HG03460 (cell line): ENCODE results near the gene CAPS2.

ENCODE experiments used
- ATAC-seq: cut with Tn5 transposase; IDR thresholded peaks from one replicate; pipeline ENCODE4 v1.9.1; 2021; ENCODE audit not compliant: unreplicated experiment

Gene CAPS2

GRCh38 chr12:75305412-75306332 is 24.5 kb downstream of the CAPS2 start:
- no peak for ATAC-seq

GRCh38 chr12:75302781-75303180 is 27.3 kb downstream of the CAPS2 start:
- no peak for ATAC-seq

- ATAC-seq, result no peak
Observed at GRCh38 chr12:75302225-75302624, 27.9 kb downstream of the CAPS2 start.

- ATAC-seq, result no peak
Observed at GRCh38 chr12:75294797-75295196, 35.3 kb downstream of the CAPS2 start.

GRCh38 chr12:75294336-75294735 is 35.8 kb downstream of the CAPS2 start:
- ATAC-seq, result no peak

GRCh38 chr12:75291014-75291413 is 39.1 kb downstream of the CAPS2 start:
- ATAC-seq, result no peak

GRCh38 chr12:75289753-75290152 is 40.4 kb downstream of the CAPS2 start:
- no peak for ATAC-seq

- ATAC-seq, result no peak
Observed at GRCh38 chr12:75288860-75289259, 41.3 kb downstream of the CAPS2 start.

GRCh38 chr12:75275702-75276101 is 54.4 kb downstream of the CAPS2 start:
- no peak for ATAC-seq

- ATAC-seq, result no peak
Observed at GRCh38 chr12:75271576-75271975, 58.5 kb downstream of the CAPS2 start.

- ATAC-seq, result no peak
Observed at GRCh38 chr12:75270157-75270556, 60.0 kb downstream of the CAPS2 start.

- ATAC-seq, result no peak
Observed at GRCh38 chr12:75269209-75269608, 60.9 kb downstream of the CAPS2 start.

GRCh38 chr12:75260316-75260715 is 69.8 kb downstream of the CAPS2 start:
- no peak for ATAC-seq

- ATAC-seq, result no peak
Observed at GRCh38 chr12:75259143-75259542, 71.0 kb downstream of the CAPS2 start.

GRCh38 chr12:75257510-75257909 is 72.6 kb downstream of the CAPS2 start:
- ATAC-seq, result no peak

GRCh38 chr12:75245108-75245507 is 85.0 kb downstream of the CAPS2 start:
- no peak for ATAC-seq

- ATAC-seq, result peak; percentile 70
Observed at GRCh38 chr12:75239987-75240386, 90.1 kb downstream of the CAPS2 start.

GRCh38 chr12:75236206-75236605 is 93.9 kb downstream of the CAPS2 start:
- ATAC-seq, result no peak

GRCh38 chr12:75227132-75227531 is 103.0 kb downstream of the CAPS2 start:
- no peak for ATAC-seq
